ENCODE data around the gene LETMD1. TPM values are rescaled to one million over a fixed set of nuclear protein-coding genes. Genes with fewer than 3 reads are reported as not detected.

LETMD1 gene
- total RNA-seq, 1 experiment from 2014 or later = 39.9 TPM

DNA sequence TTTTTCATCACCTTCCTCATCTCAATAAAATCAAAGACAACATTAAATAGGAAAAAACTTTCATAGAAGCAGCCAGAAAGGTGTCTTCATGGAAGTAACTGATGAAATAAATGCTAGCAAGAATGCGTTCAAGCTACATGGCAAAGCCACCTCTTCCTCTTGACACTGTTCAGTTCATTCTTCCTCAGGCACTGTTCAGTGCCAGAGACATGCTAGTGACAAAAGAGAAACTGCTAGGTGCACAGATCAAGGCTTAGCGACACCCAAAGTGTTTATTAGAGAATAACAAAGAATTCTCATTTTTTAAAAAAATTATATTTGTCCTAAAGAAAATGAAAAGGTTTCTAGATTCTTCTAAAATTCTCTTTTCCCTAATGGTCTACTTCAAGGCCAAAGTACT is 29.2 kb upstream of the LETMD1 start:
- H3K27me3 ChIP-seq (ENCODE audit: control insufficient read depth, insufficient read depth, low read length) = no peaks in the 10 kb centered on the region
- H3K36me3 ChIP-seq (replicated peaks; ENCODE audit: control insufficient read depth, insufficient read depth, low read length) = no peaks in the 10 kb centered on the region; the same call in 1 of the 2 replicates
- H3K4me3 ChIP-seq (ENCODE audit: insufficient read depth, low read depth, low read length) = no peak overlapping the region
- no peak for DNase-seq

DNA sequence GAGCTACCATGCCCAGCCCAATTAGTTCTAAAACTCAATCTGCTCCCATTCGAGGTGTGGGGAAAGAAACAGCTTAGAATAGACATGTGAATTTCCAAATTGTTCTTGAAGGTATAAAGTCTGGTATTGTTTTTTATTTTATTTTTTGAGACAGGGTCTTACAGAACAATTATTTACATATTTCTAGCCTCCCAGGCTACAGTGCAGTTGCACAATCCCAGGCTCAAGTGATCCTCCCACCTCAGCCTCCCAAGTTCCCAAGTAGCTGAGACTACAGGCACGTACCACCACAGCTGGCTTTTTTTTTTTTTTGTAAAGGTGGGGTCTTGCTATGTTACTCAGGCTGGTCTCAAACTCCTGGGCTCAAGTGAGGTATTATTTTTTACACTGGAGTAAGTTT is 28.2 kb upstream of the LETMD1 start:
- H3K27me3 ChIP-seq (ENCODE audit: control insufficient read depth, insufficient read depth, low read length) = no peaks in the 10 kb centered on the region
- no peak overlapping the region for H3K4me3 ChIP-seq (ENCODE audit: insufficient read depth, low read depth, low read length)
- H3K36me3 ChIP-seq (replicated peaks; ENCODE audit: control insufficient read depth, insufficient read depth, low read length) = no peaks in the 10 kb centered on the region; the same call in 1 of the 2 replicates
- DNase-seq = no peak

DNA sequence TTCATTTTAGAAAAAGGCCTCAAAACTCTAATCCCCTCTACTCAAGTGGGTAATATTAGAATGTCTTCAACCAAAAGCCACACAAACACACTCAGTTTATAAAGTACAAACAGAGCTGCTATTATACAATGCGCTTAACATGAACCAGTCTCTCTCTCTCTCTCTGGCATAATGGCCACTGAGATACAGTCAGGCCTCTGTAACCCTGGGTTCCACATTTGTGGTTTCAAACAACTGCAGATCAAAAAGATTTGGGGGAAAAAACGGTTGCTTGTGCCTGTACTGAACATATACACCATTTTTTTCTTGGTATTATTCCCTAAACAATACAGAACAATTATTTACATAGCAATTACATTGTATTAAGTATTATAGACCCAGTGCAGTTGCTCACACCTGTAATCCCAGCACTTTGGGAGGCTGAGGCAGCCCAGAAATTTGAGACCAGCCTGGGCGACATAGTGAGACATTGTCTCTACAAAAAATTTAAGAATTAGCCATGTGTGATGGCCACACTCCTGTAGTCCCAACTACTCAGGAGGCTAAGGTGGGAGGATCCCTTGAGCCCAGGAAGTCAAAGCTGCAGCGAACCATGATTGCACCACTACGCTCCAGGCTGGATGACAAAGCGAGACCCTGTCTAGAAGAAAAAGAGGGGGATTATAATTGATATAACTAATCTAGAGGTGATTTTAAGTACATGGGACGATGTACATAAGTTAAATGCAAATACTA is 27.5 kb upstream of the LETMD1 start:
- Histone ChIP-seq H3K27me3 (ENCODE audit: control insufficient read depth, insufficient read depth, low read length) (no peaks in the 10 kb centered on the region), H3K36me3 (replicated peaks; ENCODE audit: control insufficient read depth, insufficient read depth, low read length) (no peaks in the 10 kb centered on the region; the same call in 1 of the 2 replicates), H3K4me3 (ENCODE audit: insufficient read depth, low read depth, low read length) (no peak overlapping the region)
- DNase-seq = no peak

DNA sequence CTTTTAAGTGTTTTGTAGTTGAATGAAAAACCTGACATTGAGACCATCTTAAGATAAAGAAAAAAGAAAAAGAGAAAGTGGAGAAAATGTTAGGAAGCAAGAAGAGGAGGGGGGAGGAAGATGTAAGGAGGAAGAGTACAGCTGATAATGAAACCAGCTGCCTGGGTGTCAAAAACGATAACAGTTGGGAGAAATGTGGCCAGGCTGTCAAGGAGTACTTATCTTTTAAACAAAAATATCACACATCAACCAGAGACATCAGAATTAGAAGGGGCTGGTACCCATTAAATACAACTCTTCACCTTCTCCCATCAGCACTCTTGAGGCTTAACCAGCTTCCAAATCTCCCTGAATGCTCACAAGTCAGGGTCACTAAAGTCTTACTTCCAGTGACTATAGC is 26.4 kb upstream of the LETMD1 start:
- no peaks in the 10 kb centered on the region for H3K36me3 ChIP-seq (replicated peaks; ENCODE audit: control insufficient read depth, insufficient read depth, low read length)
- no peaks in the 10 kb centered on the region for H3K27me3 ChIP-seq (ENCODE audit: control insufficient read depth, insufficient read depth, low read length)
- H3K4me3 ChIP-seq (ENCODE audit: insufficient read depth, low read depth, low read length) = no peak overlapping the region
- DNase-seq = no peak

DNA sequence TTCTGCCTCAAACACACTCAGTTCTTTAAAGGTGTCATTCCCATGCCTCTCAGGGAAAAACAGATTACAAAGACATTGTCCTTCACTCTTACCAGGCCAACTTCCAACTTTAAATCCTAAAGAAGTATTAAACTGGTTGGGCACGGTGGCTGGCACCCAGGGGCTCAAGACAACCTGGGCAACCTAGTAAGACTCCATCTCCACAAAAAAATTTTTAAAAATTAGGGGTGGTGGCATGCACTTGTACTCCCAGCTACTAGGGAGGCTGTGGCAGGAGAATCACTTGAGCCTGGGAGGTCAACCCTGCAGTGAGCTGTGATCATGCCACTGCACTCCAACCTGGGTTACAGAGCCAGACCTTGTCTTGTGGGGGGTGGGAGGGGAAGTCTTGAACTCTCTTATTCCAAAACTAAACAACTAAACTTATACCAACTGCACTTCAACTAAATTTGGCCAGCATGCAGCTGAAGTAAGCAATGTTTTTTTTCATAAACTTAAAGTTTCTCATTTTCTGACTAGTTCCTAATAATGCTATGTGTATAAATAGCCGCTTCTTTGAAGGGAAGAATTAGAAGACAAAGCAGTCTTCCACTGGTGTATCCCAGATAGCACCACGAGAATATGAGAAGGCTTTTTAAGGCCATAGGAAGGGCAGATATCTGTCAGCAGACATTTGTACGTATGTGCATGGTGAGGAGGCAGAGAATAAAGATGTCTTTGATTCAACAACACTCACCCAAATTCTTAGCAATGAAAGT is 24.3 kb upstream of the LETMD1 start:
- no peak for DNase-seq
- Histone ChIP-seq H3K4me3 (ENCODE audit: insufficient read depth, low read depth, low read length) (no peak overlapping the region), H3K27me3 (ENCODE audit: control insufficient read depth, insufficient read depth, low read length) (no peaks in the 10 kb centered on the region), H3K36me3 (replicated peaks; ENCODE audit: control insufficient read depth, insufficient read depth, low read length) (no peaks in the 10 kb centered on the region)

DNA sequence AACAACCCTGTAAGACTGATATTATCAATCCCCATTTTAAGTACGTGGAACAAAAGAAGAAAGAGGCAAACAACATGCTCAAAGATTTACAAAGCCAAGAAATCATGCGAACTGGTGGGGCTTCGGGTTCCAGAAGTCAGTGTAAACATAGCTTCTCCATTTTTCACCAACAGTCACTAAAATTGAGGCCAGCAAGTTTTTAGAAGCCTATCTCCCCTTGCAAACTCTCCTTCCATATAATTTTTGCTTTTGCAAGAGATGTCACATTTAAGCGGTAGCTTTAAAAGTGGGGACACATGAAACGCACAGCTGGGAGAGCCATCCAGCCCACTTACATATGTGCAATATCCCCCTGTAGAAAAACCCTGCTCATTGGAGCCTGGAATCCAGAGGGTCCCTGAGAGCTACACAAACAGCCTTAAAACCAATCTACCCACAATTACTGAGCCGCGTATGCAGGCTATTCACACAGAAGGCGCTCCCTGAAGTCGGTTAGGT is 22.7 kb upstream of the LETMD1 start:
- no peaks in the 10 kb centered on the region for H3K27me3 ChIP-seq (ENCODE audit: control insufficient read depth, insufficient read depth, low read length)
- peak overlapping the region; percentile 80 for H3K4me3 ChIP-seq (ENCODE audit: insufficient read depth, low read depth, low read length)
- no peak for DNase-seq
- no peaks in the 10 kb centered on the region for H3K36me3 ChIP-seq (replicated peaks; ENCODE audit: control insufficient read depth, insufficient read depth, low read length)

DNA sequence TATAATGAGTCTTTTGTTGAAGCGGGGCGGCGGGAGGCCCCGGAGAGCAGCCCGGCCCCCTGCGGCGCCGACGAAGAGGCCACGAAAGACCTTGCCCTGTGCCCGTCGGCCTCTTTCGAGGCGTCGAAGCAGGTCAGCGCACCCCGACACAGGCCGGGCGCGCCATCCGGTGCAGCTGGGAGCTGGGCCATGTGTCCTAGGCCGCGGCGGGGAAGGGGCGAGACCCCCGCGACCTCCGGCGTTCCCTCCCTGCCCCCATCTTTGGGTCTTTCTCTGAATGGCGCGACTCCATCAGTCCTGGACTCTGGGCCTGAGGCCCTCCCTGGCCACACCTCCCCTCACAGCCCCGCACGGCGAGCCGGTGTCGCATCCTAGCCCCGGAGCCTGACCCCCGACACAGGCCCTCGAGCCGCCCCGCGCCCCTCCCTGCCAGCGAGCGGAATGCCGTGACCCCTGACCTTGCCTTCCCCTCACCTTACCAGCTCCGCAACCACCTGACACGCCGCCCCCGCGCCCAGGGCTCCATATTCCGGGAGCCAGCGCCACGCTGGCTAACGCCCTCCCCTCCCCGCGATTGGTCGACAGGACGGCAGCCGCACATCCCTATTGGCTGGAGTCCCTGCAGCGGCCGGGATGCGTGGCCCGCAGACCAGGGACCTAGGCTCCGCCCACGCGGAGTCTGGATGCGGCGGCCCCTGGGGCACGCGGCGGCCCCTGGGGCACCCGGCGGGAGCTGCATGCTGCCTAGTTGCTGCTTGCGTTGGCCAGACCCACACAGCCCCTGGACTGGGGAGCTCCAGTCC is 22.1 kb upstream of the LETMD1 start, which contains the start of gene SLC11A2:
TSS of gene SLC11A2 (minus strand) at position 549 of the 803 bp plus-strand sequence. CDS start 15,656 bp downstream, outside the sequence.
- peak within 1 kb of the TSS; percentile 80 for H3K4me3 ChIP-seq (ENCODE audit: insufficient read depth, low read depth, low read length)
- H3K27me3 ChIP-seq (ENCODE audit: control insufficient read depth, insufficient read depth, low read length) = no peaks in the 10 kb centered on the region
- H3K36me3 ChIP-seq (replicated peaks; ENCODE audit: control insufficient read depth, insufficient read depth, low read length) = no peaks in the 10 kb centered on the region
- DNase-seq = peak; percentile 98

DNA sequence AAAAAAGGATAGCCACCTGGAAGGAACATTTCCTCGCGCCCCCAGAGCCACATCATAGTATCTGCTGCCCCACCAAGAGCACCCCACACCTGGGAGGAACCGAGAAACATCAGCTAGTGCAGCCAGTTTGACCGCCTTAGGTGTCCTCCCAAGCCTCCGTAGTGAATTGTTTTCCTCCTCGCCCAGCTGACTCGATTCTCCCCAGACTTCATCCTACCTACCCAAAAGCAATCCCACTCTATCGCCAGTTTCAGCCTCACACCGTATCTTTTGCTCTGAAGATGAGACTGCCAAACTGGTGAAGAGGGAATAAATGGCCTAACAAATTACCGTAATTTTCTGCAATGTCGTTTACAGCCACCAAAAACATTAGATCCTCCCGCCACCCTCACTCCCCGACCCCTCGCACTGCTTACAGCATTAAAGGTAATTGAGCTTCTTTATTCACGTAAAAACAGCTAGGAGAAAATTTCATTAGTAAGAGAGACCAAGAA is 20.7 kb upstream of the LETMD1 start:
- no peaks in the 10 kb centered on the region for H3K27me3 ChIP-seq (ENCODE audit: control insufficient read depth, insufficient read depth, low read length)
- DNase-seq = no peak
- no peaks in the 10 kb centered on the region for H3K36me3 ChIP-seq (replicated peaks; ENCODE audit: control insufficient read depth, insufficient read depth, low read length)
- H3K4me3 ChIP-seq (ENCODE audit: insufficient read depth, low read depth, low read length) = no peak overlapping the region

DNA sequence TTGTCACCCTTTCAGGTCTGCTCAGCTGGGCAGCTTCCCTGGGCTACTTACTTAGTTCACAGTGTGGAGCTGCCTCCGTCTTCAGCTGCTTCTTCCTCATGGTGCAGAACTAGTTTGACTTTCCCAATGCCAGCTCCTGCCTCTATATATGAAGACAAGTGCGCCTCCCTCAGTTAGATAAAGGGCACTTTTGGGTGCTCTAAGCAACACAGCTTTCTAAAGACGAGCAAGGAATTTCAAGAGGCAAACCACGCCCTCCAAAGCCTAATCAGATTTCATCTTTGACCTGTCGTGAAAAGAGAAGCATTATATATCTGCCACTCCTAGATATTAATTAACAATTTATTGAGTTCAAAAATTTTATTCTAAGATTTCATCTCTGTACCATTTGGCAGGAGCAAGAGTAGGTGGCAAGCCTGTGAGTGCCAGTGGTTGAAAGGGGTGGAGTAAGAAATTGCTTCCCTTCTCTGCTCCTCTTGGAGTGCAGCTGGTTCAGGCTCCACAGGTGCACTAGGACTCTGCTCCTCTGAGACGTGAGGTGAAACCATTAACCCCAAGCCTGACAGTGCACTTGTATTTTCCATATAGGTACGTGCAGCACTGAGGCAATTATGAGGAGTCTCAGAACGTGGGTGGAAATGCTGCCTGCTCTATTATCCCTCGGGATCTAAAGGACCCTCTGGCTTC is 19.9 kb upstream of the LETMD1 start:
- Histone ChIP-seq H3K27me3 (ENCODE audit: control insufficient read depth, insufficient read depth, low read length) (no peaks in the 10 kb centered on the region), H3K36me3 (replicated peaks; ENCODE audit: control insufficient read depth, insufficient read depth, low read length) (no peaks in the 10 kb centered on the region), H3K4me3 (ENCODE audit: insufficient read depth, low read depth, low read length) (no peak overlapping the region)
- peak; percentile 58 for DNase-seq

DNA sequence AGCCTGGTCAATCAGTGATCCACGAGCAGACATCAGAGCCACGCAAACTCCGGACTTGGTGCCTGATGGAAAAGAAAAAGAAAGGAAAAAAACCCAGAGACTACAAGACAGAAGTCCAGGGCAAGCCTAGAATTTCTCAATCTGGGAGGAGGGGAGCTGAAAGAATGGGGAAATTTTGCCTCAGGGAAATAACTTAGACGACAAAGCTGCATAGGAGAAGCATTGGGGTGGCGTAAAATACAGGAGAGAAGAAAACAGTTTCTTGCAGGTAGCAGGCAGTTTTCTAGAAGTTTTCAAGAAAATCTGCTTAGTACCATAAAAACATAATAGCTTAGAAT is 19.3 kb upstream of the LETMD1 start:
- Histone ChIP-seq H3K27me3 (ENCODE audit: control insufficient read depth, insufficient read depth, low read length) (no peaks in the 10 kb centered on the region), H3K4me3 (ENCODE audit: insufficient read depth, low read depth, low read length) (no peak overlapping the region)

DNA sequence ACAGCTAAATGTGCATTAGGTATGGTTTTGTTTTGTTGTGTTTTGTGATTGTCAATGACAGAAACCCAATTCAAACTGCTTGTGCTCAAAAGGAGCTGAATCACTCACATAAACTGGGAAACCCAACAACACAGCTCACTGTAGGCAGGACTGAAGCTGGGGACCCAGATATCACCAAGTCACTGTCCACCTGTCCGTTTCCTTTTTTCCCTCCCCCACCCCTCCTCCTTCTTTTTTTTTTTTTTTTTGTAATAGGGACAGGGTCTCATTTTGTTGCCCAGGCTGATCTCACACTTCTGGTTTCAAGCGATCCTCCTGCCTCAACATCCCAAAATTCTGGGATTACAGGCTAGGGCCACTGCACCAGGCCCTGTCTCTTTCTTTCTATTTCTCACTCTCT is 15.1 kb upstream of the LETMD1 start:
- Histone ChIP-seq H3K27me3 (ENCODE audit: control insufficient read depth, insufficient read depth, low read length) (no peaks in the 10 kb centered on the region), H3K4me3 (ENCODE audit: insufficient read depth, low read depth, low read length) (no peak overlapping the region), H3K36me3 (replicated peaks; ENCODE audit: control insufficient read depth, insufficient read depth, low read length) (no peaks in the 10 kb centered on the region)
- no peak for DNase-seq

More for the DNA sequence above, 19.3 kb upstream of the LETMD1 start:
- H3K36me3 ChIP-seq (replicated peaks; ENCODE audit: control insufficient read depth, insufficient read depth, low read length) = no peaks in the 10 kb centered on the region
- no peak for DNase-seq

DNA sequence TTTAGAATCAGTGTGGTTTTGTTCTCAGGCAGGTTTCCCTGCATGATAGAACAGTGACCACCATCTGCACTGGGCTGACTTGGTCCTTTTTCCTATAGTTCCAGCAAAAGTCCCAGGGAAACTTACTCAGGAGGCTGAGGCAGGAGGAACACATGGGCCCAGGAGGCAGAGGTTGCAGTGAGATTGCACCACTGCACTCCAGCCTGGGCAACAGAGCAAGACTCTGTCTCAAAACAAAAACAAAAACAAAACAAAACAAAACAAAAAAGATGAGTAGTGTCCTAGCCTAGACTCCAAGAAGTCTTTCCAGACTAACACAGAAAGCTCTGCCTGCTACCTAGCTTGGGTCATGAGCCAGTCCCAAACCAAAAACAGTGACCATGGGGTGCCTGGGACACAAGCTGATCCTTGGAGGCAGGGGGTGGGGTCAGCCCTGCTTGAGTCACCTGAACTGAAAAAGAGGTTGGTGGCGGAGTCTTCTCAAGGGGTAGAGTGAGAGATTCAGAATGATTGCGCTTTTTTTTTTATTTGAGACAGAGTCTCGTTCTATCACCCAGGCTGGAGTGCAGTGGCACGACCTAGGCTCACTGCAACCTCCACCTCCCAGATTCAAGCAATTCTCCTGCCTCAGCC is 14.6 kb upstream of the LETMD1 start:
- no peak overlapping the region for H3K4me3 ChIP-seq (ENCODE audit: insufficient read depth, low read depth, low read length)
- no peak for DNase-seq
- no peaks in the 10 kb centered on the region for H3K36me3 ChIP-seq (replicated peaks; ENCODE audit: control insufficient read depth, insufficient read depth, low read length)
- no peaks in the 10 kb centered on the region for H3K27me3 ChIP-seq (ENCODE audit: control insufficient read depth, insufficient read depth, low read length)

DNA sequence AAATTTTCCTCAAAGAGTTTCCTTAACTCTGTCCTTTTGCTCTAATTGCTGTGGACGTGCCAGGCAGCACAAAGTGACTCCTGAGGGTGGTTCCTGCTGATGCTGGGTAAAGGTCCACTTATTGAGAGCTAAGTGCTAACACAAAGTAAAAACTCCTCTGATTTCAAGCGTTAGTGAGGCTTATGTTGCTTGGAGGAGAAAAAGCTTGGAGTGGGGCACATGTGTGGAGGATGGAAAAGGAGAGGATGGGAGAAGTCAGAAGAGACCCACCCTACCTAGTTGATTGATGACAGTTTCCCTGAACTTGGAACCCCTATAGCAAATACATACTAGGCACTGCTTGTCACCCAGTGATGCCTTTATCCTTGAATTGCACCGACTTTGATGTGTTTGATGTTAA is 11.8 kb upstream of the LETMD1 start:
- Histone ChIP-seq H3K27me3 (ENCODE audit: control insufficient read depth, insufficient read depth, low read length) (no peaks in the 10 kb centered on the region), H3K4me3 (ENCODE audit: insufficient read depth, low read depth, low read length) (no peak overlapping the region), H3K36me3 (replicated peaks; ENCODE audit: control insufficient read depth, insufficient read depth, low read length) (no peaks in the 10 kb centered on the region)
- DNase-seq = no peak

All from H7 (cell line).